Trophoblast cell (in vitro differentiated cells and primary cell): ENCODE data around the gene GPR50. TPM values are rescaled to one million over a fixed set of nuclear protein-coding genes. Genes with fewer than 3 reads are reported as not detected.

Experiments used
- DNase-seq, 2 donors: peaks; one replicate each; pipeline ENCODE4 v3.0.0-alpha.2; 2016
- H2AFZ ChIP-seq: 2 replicates; pipeline ENCODE4 v1.6.1; 2013; ENCODE audit warnings: low read length, moderate library complexity, mild to moderate bottlenecking; ENCODE audit not compliant: insufficient read depth, poor library complexity
- H2AK5ac ChIP-seq: 2 replicates; pipeline ENCODE4 v1.6.1; 2013; ENCODE audit warnings: mild to moderate bottlenecking, low read length
- H2BK120ac ChIP-seq: 2 replicates; pipeline ENCODE4 v1.6.1; 2013; ENCODE audit warnings: low read length, mild to moderate bottlenecking, moderate library complexity; ENCODE audit not compliant: insufficient read depth, poor library complexity
- H2BK12ac ChIP-seq: 2 replicates; pipeline ENCODE4 v1.6.1; 2013; ENCODE audit warnings: mild to moderate bottlenecking, low read length, moderate library complexity
- H2BK5ac ChIP-seq: 2 replicates; pipeline ENCODE4 v1.6.1; 2013; ENCODE audit warnings: low read length, low read depth, moderate library complexity, mild to moderate bottlenecking; ENCODE audit not compliant: poor library complexity
- H3K14ac ChIP-seq: 2 replicates; pipeline ENCODE4 v1.6.1; 2013; ENCODE audit warnings: mild to moderate bottlenecking, low read length
- H3K18ac ChIP-seq: 2 replicates; pipeline ENCODE4 v1.6.1; 2013; ENCODE audit warnings: mild to moderate bottlenecking, low read length
- H3K23ac ChIP-seq: 2 replicates; pipeline ENCODE4 v1.6.1; 2013; ENCODE audit warnings: low read length
- H3K27ac ChIP-seq: 2 replicates; pipeline ENCODE4 v1.5.1; 2013; ENCODE audit warnings: low read depth, mild to moderate bottlenecking, inconsistent platforms, low read length, moderate library complexity
- H3K27me3 ChIP-seq: 2 replicates; pipeline ENCODE4 v1.6.1; 2013; ENCODE audit warnings: inconsistent platforms, mild to moderate bottlenecking, low read length, moderate library complexity; ENCODE audit not compliant: insufficient read depth
- H3K36me3 ChIP-seq, 2 experiments: 1 replicate in 1 of 2; 2 replicates in 1 of 2; pipeline ENCODE4 v1.6.1; 2013; ENCODE audit warnings: low read length in 2 of 2, mild to moderate bottlenecking in 2 of 2, moderate library complexity in 1 of 2; ENCODE audit not compliant: insufficient read depth in 2 of 2, control insufficient read depth in 1 of 2
- H3K4ac ChIP-seq: 2 replicates; pipeline ENCODE4 v1.6.1; 2013; ENCODE audit warnings: low read depth, mild to moderate bottlenecking, low read length, moderate library complexity
- H3K4me1 ChIP-seq, 2 experiments: 1 replicate in 1 of 2; 2 replicates in 1 of 2; pipeline ENCODE4 v1.6.1; 2013; ENCODE audit warnings: low read length in 2 of 2, mild to moderate bottlenecking in 2 of 2, moderate library complexity in 1 of 2; ENCODE audit not compliant: insufficient read depth in 2 of 2, control insufficient read depth in 1 of 2
- H3K4me2 ChIP-seq: 2 replicates; pipeline ENCODE4 v1.6.1; 2013; ENCODE audit warnings: inconsistent platforms, mild to moderate bottlenecking, low read length, moderate library complexity
- H3K4me3 ChIP-seq: 2 replicates; pipeline ENCODE4 v1.5.1; 2013; ENCODE audit warnings: mild to moderate bottlenecking, low read depth, low read length, inconsistent platforms
- H3K79me1 ChIP-seq: one replicate; pipeline ENCODE4 v1.6.1; 2013; ENCODE audit warnings: low read length
- H3K79me2 ChIP-seq: 2 replicates; pipeline ENCODE4 v1.6.1; 2013; ENCODE audit warnings: low read length, mild to moderate bottlenecking; ENCODE audit not compliant: control insufficient read depth, insufficient read depth, poor library complexity
- H3K9ac ChIP-seq: 2 replicates; pipeline ENCODE4 v1.6.1; 2013; ENCODE audit warnings: mild to moderate bottlenecking, low read length
- H3K9me3 ChIP-seq: 2 replicates; pipeline ENCODE4 v1.6.1; 2013; ENCODE audit warnings: low read depth, mild to moderate bottlenecking, control low read depth, inconsistent platforms, low read length; ENCODE audit not compliant: insufficient read depth
- H4K12ac ChIP-seq: 2 replicates; pipeline ENCODE4 v1.6.1; 2013; ENCODE audit warnings: low read depth, mild to moderate bottlenecking, low read length, moderate library complexity
- H4K8ac ChIP-seq: 2 replicates; pipeline ENCODE4 v1.6.1; 2013; ENCODE audit warnings: low read depth, mild to moderate bottlenecking, low read length, moderate library complexity
- H4K91ac ChIP-seq: one replicate; pipeline ENCODE4 v1.6.1; 2013; ENCODE audit warnings: low read depth, mild to moderate bottlenecking, low read length, moderate library complexity
- WGBS: extraction: QIAGEN DNeasy Blood & Tissue Kit; methylation state at CpG from one replicate; pipeline ENCODE4 v1.1.7; 2013; ENCODE audit warnings: missing lambda C conversion rate; ENCODE audit not compliant: insufficient read length, insufficient coverage; ENCODE audit errors: extremely low coverage; 5-methylcytosine and 5-hydroxymethylcytosine counted together
- polyA plus RNA-seq: library from polyadenylated mRNA; stranded (reverse); fragments of 200-250 nt; gene quantifications from 2 replicates; pipeline ENCODE4 v1.2.3, GENCODE V29; 2013

Gene GPR50
- polyA plus RNA-seq, result 0.23 and 0.28 TPM in 2 replicates

GRCh38 chrX:151176231-151176750 lies at the start of gene GPR50:
Gene GPR50 (plus strand): TSS chrX:151176584. CDS start chrX:151176722, 138 bp downstream.
- Histone ChIP-seq H2BK12ac (no peak within 1 kb of the TSS), H3K4me2 (peak within 1 kb of the TSS; percentile 78), H3K18ac (no peak within 1 kb of the TSS), H3K23ac (no peak within 1 kb of the TSS), H2BK120ac (no peak within 1 kb of the TSS), H3K27me3 (peaks cover 29% of the 10 kb centered on the region), H3K27ac (no peak within 1 kb of the TSS), H3K9ac (no peak within 1 kb of the TSS), H3K14ac (no peak within 1 kb of the TSS), H2AFZ (no peak within 1 kb of the TSS), H4K8ac (no peak within 1 kb of the TSS), H3K79me2 (no peaks in the 10 kb centered on the region), H2AK5ac (no peak within 1 kb of the TSS), H3K36me3 (no peaks in the 10 kb centered on the region), H3K4me3 (peak within 1 kb of the TSS; percentile 64), H3K9me3 (peaks cover 9% of the 10 kb centered on the region), H4K91ac (no peak within 1 kb of the TSS), H3K79me1 (no peaks in the 10 kb centered on the region), H3K4me1 (peaks cover 0 to 5% of the 10 kb centered on the region in 2 experiments), H3K4ac (no peak within 1 kb of the TSS), H4K12ac (peak within 1 kb of the TSS; percentile 62), H2BK5ac (no peak within 1 kb of the TSS)
- WGBS, result no CpG with 5 or more reads among the region's 11 CpGs
- no peak for DNase-seq

GRCh38 chrX:151132531-151132930 lies 43.9 kb upstream of the GPR50 start:
- H3K4me2 ChIP-seq, result no peak overlapping the region
- no peak overlapping the region for H4K91ac ChIP-seq
- DNase-seq, result no peak
- WGBS, result no CpG with 5 or more reads among the region's 2 CpGs
- H4K12ac ChIP-seq, result no peak overlapping the region
- H3K79me2 ChIP-seq, result no peaks in the 10 kb centered on the region
- no peak overlapping the region for H3K18ac ChIP-seq
- H2BK12ac ChIP-seq, result no peak overlapping the region
- no peaks in the 10 kb centered on the region for H3K9me3 ChIP-seq
- H3K27ac ChIP-seq, result no peak overlapping the region
- no peaks in the 10 kb centered on the region for H3K27me3 ChIP-seq
- no peak overlapping the region for H2AFZ ChIP-seq
- H2AK5ac ChIP-seq, result no peak overlapping the region
- no peak overlapping the region for H3K4ac ChIP-seq
- H2BK5ac ChIP-seq, result no peak overlapping the region
- H3K23ac ChIP-seq, result no peak overlapping the region
- no peak overlapping the region for H3K9ac ChIP-seq
- H4K8ac ChIP-seq, result no peak overlapping the region
- no peaks in the 10 kb centered on the region for H3K36me3 ChIP-seq
- no peaks in the 10 kb centered on the region for H3K4me1 ChIP-seq
- H3K79me1 ChIP-seq, result no peaks in the 10 kb centered on the region
- H2BK120ac ChIP-seq, result no peak overlapping the region
- no peak overlapping the region for H3K4me3 ChIP-seq
- no peak overlapping the region for H3K14ac ChIP-seq

DNA sequence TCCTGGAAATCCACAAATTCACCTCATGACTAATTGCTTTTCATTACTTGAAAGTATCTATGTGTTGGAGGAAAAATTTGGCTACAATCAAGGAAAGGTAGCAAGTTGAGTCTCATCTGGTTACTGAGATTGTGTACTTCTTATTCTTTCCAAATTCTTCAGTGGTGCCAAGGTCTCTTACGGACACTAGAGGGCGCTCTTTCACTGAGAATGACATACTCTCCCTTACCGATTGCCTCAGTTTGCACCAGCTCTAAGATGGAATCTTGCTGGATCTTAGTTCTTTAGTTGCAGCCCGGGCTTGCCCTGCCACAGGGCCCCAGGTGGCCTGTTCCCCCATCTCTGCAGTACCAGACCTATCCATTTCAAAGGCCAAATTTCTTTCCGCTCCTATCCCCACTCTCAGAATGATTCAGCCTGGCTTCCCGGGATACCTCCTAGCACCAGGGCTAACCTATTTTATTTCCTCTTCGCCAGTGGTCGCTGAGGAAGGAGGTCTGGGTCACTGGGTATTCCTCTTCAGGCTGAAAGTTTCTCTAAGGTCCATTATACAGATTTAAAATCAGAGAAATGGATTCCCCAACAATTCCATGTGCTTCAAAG lies 24.6 kb upstream of the GPR50 start:
- H3K4me3 ChIP-seq, result no peak overlapping the region
- no peak overlapping the region for H3K9ac ChIP-seq
- no peak overlapping the region for H2BK120ac ChIP-seq
- no peak overlapping the region for H4K12ac ChIP-seq
- H3K27ac ChIP-seq, result no peak overlapping the region
- H3K79me1 ChIP-seq, result no peaks in the 10 kb centered on the region
- H3K27me3 ChIP-seq, result no peaks in the 10 kb centered on the region
- H2AK5ac ChIP-seq, result no peak overlapping the region
- H3K79me2 ChIP-seq, result no peaks in the 10 kb centered on the region
- no peak overlapping the region for H4K91ac ChIP-seq
- H3K4me2 ChIP-seq, result no peak overlapping the region
- H3K36me3 ChIP-seq, result no peaks in the 10 kb centered on the region
- no peak overlapping the region for H4K8ac ChIP-seq
- WGBS, result no CpG with 5 or more reads among the region's 8 CpGs
- no peak overlapping the region for H3K4ac ChIP-seq
- no peaks in the 10 kb centered on the region for H3K9me3 ChIP-seq
- H2BK12ac ChIP-seq, result no peak overlapping the region
- no peak overlapping the region for H3K18ac ChIP-seq
- DNase-seq, result peak; percentile 16 to 70
- H3K14ac ChIP-seq, result no peak overlapping the region
- H2AFZ ChIP-seq, result no peak overlapping the region
- H2BK5ac ChIP-seq, result no peak overlapping the region
- no peak overlapping the region for H3K23ac ChIP-seq
- no peaks in the 10 kb centered on the region for H3K4me1 ChIP-seq

GRCh38 chrX:151153086-151153485 lies 23.3 kb upstream of the GPR50 start:
- Histone ChIP-seq H2BK12ac (no peak overlapping the region), H3K14ac (no peak overlapping the region), H3K4me2 (no peak overlapping the region), H3K18ac (no peak overlapping the region), H2BK5ac (no peak overlapping the region), H3K27me3 (no peaks in the 10 kb centered on the region), H4K8ac (no peak overlapping the region), H3K9me3 (no peaks in the 10 kb centered on the region), H3K27ac (no peak overlapping the region), H3K23ac (no peak overlapping the region), H3K79me1 (no peaks in the 10 kb centered on the region), H2AFZ (no peak overlapping the region), H4K91ac (no peak overlapping the region), H3K4ac (no peak overlapping the region), H3K79me2 (no peaks in the 10 kb centered on the region), H3K36me3 (no peaks in the 10 kb centered on the region), H2AK5ac (no peak overlapping the region), H3K4me3 (no peak overlapping the region), H3K9ac (no peak overlapping the region), H4K12ac (no peak overlapping the region), H3K4me1 (no peaks in the 10 kb centered on the region), H2BK120ac (no peak overlapping the region)
- DNase-seq, result peak in 1 of 2 donors; percentile 44
- no CpG with 5 or more reads among the region's 9 CpGs for WGBS
